WTC11 (cell line): Measurements from ENCODE around the gene SYNDIG1. TPM values are rescaled to one million over a fixed set of nuclear protein-coding genes. Genes with fewer than 3 reads are reported as not detected.

Experiments used
- ATAC-seq: fragments of 200-7000 bp; cut with Tn5 transposase; 2 replicates; pipeline ENCODE4 v1.10.0; 2021; ENCODE audit warnings: mild to moderate bottlenecking, moderate library complexity
- CTCF ChIA-PET: fragments of 300-600 bp; sonication (Branson Sonifier 250); formaldehyde crosslinking; loops from one replicate; lab custom pipeline; 2021; ENCODE audit warnings: antibody characterized with exemption; lab: Charles Lee
- POLR2A ChIA-PET: fragments of 350-600 bp; sonication (Branson Sonifier 250); formaldehyde crosslinking; loops from one replicate; lab custom pipeline; 2021; ENCODE audit warnings: antibody characterized with exemption; lab: Charles Lee
- DNase-seq: peaks from one replicate; pipeline ENCODE4 v3.0.0; 2021; ENCODE audit warnings: low spot score
- H3K27ac Mint-ChIP-seq: 2 replicates; pipeline ENCODE4 v1.8.0; 2021; ENCODE audit warnings: mixed read lengths
- H3K27me3 Mint-ChIP-seq: 2 replicates; pipeline ENCODE4 v1.8.0; 2021; ENCODE audit warnings: low read depth, mild to moderate bottlenecking, moderate library complexity, mixed read lengths
- H3K36me3 Mint-ChIP-seq: 2 replicates; pipeline ENCODE4 v1.8.0; 2021; ENCODE audit warnings: mixed read lengths
- H3K4me1 Mint-ChIP-seq: 2 replicates; pipeline ENCODE4 v1.8.0; 2022; ENCODE audit warnings: mixed read lengths
- H3K4me3 Mint-ChIP-seq: 2 replicates; pipeline ENCODE4 v1.8.0; 2021; ENCODE audit warnings: mild to moderate bottlenecking, moderate library complexity, mixed read lengths
- H3K9me3 Mint-ChIP-seq: 2 replicates; pipeline ENCODE4 v1.8.0; 2021; ENCODE audit warnings: mixed read lengths
- AR ChIP-seq: fragments of 250-450 bp; sonication (Bioruptor Pico); IDR thresholded peaks from 2 replicates; pipeline ENCODE4 v1.9.0; 2021; ENCODE audit warnings: mild to moderate bottlenecking
- ARID4B ChIP-seq: sonication (generic); formaldehyde crosslinking; IDR thresholded peaks from 2 replicates; pipeline ENCODE4 v1.8.0; 2023; ENCODE audit warnings: missing genetic modification reagents, mild to moderate bottlenecking, borderline replicate concordance
- E2F5 ChIP-seq: sonication (generic); formaldehyde crosslinking; IDR thresholded peaks from 2 replicates; pipeline ENCODE4 v1.8.1; 2022; ENCODE audit warnings: mild to moderate bottlenecking, moderate library complexity, missing genetic modification reagents
- ELF4 ChIP-seq: sonication (generic); formaldehyde crosslinking; IDR thresholded peaks from 2 replicates; pipeline ENCODE4 v1.8.1; 2022; ENCODE audit warnings: low read depth, mild to moderate bottlenecking, moderate library complexity, missing genetic modification reagents
- FOXK1 ChIP-seq: sonication (generic); formaldehyde crosslinking; IDR thresholded peaks from 2 replicates; pipeline ENCODE4 v1.8.0; 2022; ENCODE audit warnings: mild to moderate bottlenecking, moderate library complexity, missing genetic modification reagents
- GABPB1 ChIP-seq: sonication (generic); formaldehyde crosslinking; IDR thresholded peaks from 2 replicates; pipeline ENCODE4 v1.8.1; 2023; ENCODE audit warnings: mild to moderate bottlenecking, missing genetic modification reagents
- NR2C2 ChIP-seq: sonication (generic); formaldehyde crosslinking; IDR thresholded peaks from 2 replicates; pipeline ENCODE4 v1.8.0; 2022; ENCODE audit warnings: mild to moderate bottlenecking, missing genetic modification reagents
- PRDM15 ChIP-seq: sonication (generic); formaldehyde crosslinking; IDR thresholded peaks from 2 replicates; pipeline ENCODE4 v1.8.0; 2022; ENCODE audit warnings: missing genetic modification reagents
- PREB ChIP-seq: sonication (generic); formaldehyde crosslinking; IDR thresholded peaks from 2 replicates; pipeline ENCODE4 v1.8.1; 2022; ENCODE audit warnings: mild to moderate bottlenecking, missing genetic modification reagents, moderate library complexity, borderline replicate concordance
- SP1 ChIP-seq: sonication (generic); formaldehyde crosslinking; conservative IDR thresholded peaks from 2 replicates; pipeline ENCODE4 v1.8.1; 2022; ENCODE audit warnings: missing genetic modification reagents
- ZNF512 ChIP-seq: sonication (generic); formaldehyde crosslinking; IDR thresholded peaks from 2 replicates; pipeline ENCODE4 v1.8.1; 2022; ENCODE audit warnings: missing genetic modification reagents, borderline replicate concordance
- ZNF532 ChIP-seq: fragments of 250-450 bp; sonication (Bioruptor Pico); IDR thresholded peaks from 2 replicates; pipeline ENCODE4 v1.9.0; 2021; ENCODE audit warnings: mild to moderate bottlenecking, borderline replicate concordance
- total RNA-seq: library from RNA; stranded (reverse); gene quantifications from 3 replicates; pipeline ENCODE4 v1.2.3, GENCODE V29; 2021

Gene SYNDIG1
- total RNA-seq, 1 experiment from 2014 or later: 6.4 TPM

GRCh38 chr20:24631173-24631505 is 161.7 kb downstream of the SYNDIG1 start:
- no peak overlapping the region for H3K4me3 Mint-ChIP-seq
- H3K9me3 Mint-ChIP-seq: peaks cover 4% of the 10 kb centered on the region; the same call in 1 of the 2 replicates
- peaks cover 39% of the 10 kb centered on the region for H3K4me1 Mint-ChIP-seq
- ChIA-PET CTCF (no interaction called here), POLR2A (no interaction called here)
- ATAC-seq (no peak), DNase-seq (no peak)
- peaks cover 9% of the 10 kb centered on the region for H3K36me3 Mint-ChIP-seq
- H3K27me3 Mint-ChIP-seq: no peaks in the 10 kb centered on the region; the same call in 1 of the 2 replicates
- TF ChIP-seq E2F5 (CRISPR knock-in tag) (no peak), ZNF512 (CRISPR knock-in tag) (no peak), PREB (CRISPR knock-in tag) (no peak), GABPB1 (no peak), AR (no peak), FOXK1 (no peak), SP1 (no peak), ZNF532 (CRISPR knock-in tag) (no peak), PRDM15 (CRISPR knock-in tag) (no peak)
- TF ChIP-seq, all 79 proteins: peak for 0
- no peak overlapping the region for H3K27ac Mint-ChIP-seq

GRCh38 chr20:24632581-24632980 is 163.2 kb downstream of the SYNDIG1 start:
- Mint-ChIP-seq H3K4me1 (peaks cover 49% of the 10 kb centered on the region), H3K36me3 (peaks cover 2% of the 10 kb centered on the region), H3K9me3 (no peaks in the 10 kb centered on the region; the same call in 1 of the 2 replicates), H3K27ac (no peak overlapping the region), H3K4me3 (no peak overlapping the region), H3K27me3 (no peaks in the 10 kb centered on the region; the same call in 1 of the 2 replicates)
- DNase-seq (no peak), ATAC-seq (no peak)
- ChIA-PET CTCF (no interaction called here), POLR2A (no interaction called here)
- TF ChIP-seq ARID4B (no peak), NR2C2 (CRISPR knock-in tag) (no peak), ELF4 (CRISPR knock-in tag) (no peak)
